GM18499 (cell line): ENCODE data around the gene EXOSC3.

Source experiments
- ATAC-seq: cut with Tn5 transposase; IDR thresholded peaks from one replicate; pipeline ENCODE4 v1.9.1; 2021; ENCODE audit warnings: moderate number of reproducible peaks; ENCODE audit not compliant: insufficient read depth, unreplicated experiment

The EXOSC3 gene

DNA sequence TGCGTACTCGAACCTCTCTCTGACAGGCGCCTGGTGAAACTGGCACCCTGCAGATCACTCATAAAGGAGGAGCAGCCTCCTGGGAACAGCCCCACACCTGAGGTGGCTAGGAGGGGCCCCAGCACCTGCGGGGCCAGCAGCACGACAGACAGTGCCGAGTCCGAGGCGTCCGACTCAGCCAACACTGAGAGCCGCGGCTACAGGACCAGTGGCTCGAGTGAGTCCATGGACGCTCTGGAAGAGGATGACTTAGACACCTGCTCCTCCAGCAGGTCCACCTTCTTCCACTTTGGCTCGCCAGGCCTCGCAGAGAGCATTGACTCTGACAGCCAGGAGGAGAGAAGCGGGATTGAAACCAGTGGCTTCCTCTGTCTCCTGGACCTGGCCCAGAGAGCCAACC is 44.7 kb downstream of the EXOSC3 start:
- no peak for ATAC-seq

DNA sequence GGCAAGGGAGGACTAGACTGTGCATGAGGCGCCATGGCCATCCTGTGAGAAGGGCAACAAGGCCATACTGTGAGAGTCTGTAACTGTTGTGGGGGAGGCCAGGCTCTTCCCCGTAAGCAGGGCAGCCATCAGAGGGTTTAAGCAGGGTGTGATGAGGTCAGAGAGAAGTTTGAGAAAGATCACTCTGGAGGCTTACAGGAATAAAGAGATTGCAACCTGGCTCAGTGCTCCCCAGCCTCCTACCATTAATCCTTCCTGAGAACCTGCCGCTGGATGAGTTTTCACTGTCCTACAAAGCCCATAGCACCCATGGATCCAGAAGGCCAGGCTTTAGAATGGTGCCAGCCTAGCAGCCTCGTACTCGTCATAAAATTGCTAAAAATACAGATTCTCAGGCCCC is 45.6 kb downstream of the EXOSC3 start:
- no peak for ATAC-seq

DNA sequence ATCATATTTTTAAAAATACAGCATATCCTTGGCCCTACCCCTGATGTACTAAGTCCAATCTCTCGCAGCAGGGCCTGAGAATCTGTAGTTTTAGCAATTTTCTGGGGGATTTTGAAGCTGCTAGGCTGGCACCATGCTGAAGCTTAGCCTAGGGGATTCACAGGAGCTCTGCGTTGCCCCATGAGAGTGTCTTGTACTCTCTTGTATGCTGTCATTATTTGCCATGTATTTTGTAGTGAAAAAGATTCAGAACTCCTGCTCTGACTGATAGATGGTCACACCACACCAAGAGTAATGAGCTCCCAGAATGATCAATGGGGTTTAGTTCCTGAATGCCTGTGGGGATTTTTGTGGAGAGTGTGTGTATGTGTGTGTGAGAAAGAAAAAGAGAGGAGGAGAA is 51.9 kb downstream of the EXOSC3 start:
- ATAC-seq = no peak

DNA sequence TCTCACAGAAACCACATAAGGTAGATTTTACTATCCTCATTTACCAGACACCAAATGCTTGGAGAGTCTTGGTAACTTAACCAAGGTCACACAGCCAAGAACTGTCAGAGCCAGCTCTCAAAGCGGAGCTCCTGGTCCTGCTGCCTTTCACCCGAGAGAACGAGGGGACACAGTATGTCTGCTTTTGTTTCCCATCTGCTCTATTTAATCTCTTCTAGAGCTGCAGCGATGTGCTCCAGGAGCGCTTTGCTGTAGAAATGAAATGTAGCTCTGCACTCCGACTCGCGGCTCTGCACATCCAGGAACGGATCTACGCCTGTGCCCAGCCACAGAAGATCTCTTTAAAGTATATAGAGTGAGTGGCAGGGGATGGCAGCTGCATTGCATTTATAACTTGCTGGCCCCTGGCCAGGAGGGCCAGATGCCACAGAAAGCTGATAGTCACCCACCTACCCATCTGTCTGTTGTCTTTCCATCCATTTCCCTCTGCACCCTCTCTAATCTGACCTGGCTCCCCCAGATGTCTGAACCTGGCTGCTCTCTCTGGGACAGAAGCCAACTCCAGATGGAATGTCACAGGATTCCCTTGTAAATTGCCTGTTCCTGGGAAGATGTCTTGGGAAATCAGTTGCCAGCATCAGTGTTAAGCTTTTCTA is 52.6 kb downstream of the EXOSC3 start:
- no peak for ATAC-seq

GRCh38 chr9:37730839-37731238 is 54.0 kb downstream of the EXOSC3 start:
- ATAC-seq = no peak

GRCh38 chr9:37730256-37730655 is 54.6 kb downstream of the EXOSC3 start:
- ATAC-seq = no peak
